ENCODE results near the gene DUSP3.
A peak's percentile ranks its signal among the peaks of the same experiment; 100 is the strongest.
"Not testable (repeated sequence)": the region's sequence is repeated elsewhere in the genome, so short reads cannot be mapped to it uniquely, and the experiment has no call there.

DUSP3 gene

DNA sequence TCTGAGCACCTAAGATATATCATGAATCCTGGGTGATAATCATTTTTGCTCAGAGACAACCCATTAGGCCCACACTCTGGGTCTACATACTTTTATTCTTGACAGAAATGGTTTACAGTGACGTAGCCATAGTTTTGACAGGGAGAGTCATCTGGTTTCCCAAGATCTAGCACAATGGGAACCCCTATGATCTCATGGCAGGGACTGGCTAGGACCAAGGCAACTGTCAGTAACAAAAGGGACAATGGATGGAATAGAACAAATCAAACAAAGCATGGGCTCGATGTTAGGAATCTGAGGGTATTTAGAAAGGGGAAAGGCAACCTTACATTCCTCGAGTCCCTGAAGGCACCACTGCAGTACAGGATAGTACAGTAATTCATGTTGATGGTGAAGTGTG lies 22.0 kb upstream of the DUSP3 start:
- DNase-seq (ENCODE audit: low read depth) = no peak

DNA sequence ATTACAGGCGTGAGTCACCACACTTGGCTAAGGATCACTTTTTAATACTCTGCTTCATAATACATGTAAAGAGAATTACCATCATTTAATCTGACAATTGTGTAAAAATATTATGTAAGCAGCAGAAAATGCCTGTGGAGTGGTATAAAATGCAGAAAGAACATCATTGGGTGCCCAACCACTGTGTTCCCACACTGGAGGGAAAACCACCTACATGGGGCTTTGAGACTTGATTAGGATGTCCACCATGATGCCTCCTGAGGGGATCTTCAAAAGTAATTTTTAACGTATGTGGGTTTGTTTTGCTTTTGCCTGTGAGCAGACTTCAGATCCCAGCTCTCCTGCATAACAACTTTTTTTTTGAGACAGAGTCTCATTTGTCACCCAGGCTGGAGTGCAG lies 20.3 kb upstream of the DUSP3 start:
- no peak for DNase-seq (ENCODE audit: low read depth)

DNA sequence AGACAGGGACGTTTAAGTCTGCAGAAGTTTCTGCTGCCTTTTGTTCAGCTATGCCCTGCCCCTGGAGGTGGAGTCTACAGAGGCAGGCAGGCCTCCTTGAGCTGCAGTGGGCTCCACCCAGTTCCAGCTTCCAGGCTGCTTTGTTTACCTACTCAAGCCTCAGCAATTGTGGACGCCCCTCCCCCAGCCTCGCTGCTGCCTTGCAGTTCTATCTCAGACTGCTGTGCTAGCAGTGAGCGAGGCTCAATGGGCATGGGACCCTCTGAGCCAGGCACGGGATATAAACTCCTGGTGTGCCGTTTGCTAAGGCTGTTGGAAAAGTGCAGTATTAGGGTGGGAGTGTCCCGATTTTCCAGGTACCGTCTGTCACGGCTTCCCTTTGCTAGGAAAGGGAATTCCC lies 19.2 kb upstream of the DUSP3 start:
- DNase-seq (ENCODE audit: low read depth) = not testable (repeated sequence)

DNA sequence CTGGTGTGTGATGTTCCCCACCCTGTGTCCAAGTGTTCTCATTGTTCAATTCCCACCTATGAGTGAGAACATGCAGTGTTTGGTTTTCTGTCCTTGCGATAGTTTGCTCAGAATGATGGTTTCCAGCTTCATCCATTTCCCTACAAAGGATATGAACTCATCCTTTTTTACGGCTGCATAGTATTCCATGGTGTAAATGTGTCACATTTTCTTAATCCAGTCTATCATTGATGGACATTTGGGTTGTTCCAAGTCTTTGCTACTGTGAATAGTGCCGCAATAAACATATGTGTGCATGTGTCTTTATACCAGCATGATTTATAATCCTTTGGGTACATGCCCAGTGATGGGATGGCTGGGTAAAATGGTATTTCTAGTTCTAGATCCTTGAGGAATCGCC lies 13.9 kb upstream of the DUSP3 start:
- DNase-seq (ENCODE audit: low read depth) = not testable (repeated sequence)

DNA sequence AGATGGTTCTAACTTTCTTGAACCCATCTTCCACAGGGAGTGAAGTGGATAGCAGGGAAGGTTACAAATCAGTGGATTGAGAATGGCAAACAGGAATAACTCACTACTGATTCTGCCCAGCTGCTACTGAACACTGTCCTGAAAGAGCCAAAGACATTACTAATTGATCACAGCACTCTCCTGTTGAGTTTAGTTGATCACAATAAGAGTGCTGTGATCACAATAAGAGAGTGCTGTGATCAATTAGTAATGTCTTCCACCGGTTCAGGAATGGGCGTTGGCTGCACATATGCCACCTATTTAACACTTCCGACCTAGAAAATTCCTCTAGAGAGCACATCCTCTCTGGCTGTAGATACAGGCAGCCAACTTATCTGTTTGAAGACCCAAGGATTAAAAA lies 12.8 kb upstream of the DUSP3 start:
- DNase-seq (ENCODE audit: low read depth) = peak; percentile 49

DNA sequence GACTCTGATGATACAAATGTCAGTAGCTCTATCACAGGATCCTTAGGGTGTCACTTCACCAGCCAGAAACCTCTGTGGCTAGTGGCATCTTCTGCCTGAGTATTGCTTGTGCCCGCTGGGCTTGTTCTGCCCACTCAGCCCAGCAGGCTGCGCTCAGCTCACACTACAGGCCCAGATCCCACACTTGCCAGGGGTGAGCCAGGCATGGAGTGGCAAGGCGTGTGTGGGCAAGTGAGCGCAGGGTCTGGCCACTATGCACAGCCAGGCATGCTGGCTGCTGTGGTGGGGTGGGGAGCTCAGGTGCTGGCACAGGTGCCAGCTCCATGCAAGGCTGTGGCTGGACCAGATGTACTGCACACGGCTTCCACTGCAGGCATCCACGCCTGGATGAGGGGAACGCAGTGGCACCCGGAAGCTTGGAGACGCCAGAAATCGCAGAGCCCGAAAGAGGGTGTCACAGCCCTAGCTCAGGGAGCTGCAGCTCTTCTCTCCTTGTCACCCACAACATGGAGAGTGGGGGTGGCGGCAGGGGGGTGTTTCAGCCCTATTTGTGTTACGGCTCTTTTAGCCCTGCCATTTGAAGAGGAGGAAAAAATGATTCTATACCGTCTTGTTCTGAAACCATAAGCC lies 11.6 kb upstream of the DUSP3 start:
- no peak for DNase-seq (ENCODE audit: low read depth)

DNA sequence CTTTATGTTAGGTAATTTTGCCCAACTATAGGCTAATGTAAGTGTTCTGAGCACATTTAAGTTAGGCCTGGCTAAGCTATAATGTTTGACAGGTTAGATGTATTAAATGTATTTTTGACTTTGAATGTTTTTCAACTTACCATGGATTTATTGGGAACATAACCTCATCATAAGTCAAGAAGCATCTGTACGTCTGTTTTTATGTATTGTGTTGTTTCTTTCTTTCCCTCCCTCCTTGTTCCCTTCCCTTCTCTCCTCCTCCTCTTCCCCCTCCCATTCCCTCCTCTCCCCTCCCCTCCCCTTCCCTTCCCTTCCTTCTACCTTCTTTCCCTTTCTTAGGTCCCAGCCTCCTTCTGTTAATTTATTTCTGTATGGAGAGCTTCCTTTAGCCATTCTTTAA lies 10.7 kb upstream of the DUSP3 start:
- DNase-seq (ENCODE audit: low read depth) = no peak

DNA sequence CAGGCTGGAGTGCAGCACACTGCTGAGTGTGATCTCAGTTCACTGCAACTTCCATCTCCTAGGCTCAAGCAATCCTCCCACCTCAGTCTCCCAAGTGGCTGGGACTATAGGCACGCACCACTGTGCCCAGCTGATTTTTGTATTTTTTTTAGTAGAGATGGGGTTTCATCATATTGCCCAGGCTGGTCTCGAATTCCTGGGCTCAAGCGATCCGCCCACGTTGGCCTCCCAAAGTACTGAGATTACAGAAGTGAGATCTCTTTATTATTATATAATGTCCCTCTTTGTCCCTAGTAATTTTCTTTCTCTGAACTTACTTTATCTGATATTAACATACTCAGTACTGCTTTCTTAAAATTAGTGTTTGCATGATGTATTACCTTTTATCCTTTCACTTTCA lies 9.8 kb upstream of the DUSP3 start:
- DNase-seq (ENCODE audit: low read depth) = no peak

DNA sequence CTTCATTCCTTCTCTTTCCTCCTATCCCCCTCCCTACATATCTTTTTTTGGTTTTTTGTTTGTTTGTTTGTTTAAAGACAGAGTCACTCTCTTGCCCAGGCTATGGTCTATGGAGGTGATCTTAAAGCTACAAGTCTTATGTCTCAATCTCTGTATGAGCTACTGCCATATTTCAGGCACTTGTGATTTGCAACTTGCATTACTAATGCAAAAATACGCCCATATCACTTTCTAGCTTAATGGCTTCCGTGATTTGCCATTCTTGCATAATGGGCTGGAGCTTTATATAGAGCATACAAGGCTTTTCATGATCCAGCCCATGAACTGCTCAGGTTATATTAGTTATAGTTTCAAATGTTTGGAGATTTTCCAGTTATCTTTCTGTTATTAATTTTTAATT lies 9.0 kb upstream of the DUSP3 start:
- DNase-seq (ENCODE audit: low read depth) = no peak

DNA sequence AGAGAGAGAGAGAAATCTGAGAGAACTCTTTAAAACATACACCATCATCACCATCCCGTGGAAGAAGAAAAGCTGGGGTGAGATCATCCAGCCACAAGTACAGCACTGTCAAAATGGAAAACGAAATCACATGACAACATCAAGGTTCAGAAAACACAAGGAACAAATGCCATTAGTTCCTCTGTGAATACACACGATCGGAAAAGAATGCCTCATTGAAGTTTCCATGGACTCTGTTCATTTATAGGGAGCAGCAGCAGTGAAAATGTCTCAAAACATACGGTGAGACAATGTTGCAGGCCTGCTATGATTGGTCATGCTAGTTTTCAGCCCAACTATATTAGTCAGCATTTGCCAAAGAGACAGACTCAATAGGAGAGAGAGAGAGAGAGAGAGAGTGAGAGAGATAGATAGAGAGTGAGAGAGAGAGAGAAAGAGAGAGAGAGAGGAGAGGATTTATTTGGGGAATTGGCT lies 5.9 kb upstream of the DUSP3 start:
- DNase-seq (ENCODE audit: low read depth) = no peak

DNA sequence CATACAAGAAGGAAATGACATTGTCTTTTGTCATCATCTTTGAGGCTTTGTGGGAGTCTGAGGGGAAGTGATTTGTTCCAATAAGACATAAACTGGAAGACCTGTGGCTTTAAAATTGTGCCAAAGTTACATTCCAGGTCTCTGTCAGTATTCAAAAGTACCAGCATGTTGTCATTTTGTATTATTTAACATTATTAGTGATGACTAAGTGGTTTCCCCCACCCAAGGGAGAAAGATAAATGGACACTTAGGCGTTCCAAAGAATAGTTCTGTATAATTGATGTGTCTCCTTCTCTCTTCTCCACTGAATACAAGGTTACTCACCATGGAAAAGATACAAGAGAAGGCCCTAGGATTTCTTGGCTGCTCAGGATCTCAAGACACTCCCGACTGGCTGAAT lies 5.3 kb upstream of the DUSP3 start:
- no peak for DNase-seq (ENCODE audit: low read depth)

DNA sequence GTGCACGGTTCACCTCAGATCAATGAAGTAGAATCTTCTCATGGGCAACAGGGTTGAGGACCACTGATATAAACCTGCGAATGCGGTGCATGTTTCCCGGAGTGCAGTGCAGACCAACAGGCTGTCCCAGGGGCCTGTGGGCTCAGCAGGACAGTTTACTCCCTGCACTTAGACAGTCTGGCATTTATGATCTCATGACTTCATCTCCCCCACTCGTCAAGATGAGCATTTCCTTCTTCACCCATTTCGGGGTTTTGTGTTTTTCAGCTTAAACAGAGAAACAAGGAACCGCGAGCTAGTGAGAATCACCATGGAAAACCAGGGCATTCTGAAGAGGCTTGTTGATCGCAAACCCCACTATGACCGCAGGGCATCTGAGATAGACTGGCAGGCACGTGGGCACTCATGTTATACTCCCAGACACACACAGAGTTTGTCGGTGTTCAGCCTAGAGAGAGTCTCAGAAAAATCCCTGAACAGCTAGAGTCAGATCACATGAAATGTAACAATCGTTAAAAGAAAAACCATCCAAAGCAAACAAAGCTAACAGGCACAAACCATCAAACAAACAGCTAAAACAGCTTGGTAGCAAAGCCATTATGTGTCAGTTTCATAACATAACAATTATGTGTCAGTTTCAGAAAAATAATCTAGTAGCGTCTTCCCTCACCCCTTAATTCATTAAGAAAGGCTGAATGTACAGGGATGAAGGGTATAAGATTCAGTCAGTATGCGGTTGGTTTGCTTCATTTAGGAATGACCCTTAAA lies 4.3 kb upstream of the DUSP3 start:
- DNase-seq (ENCODE audit: low read depth) = no peak

DNA sequence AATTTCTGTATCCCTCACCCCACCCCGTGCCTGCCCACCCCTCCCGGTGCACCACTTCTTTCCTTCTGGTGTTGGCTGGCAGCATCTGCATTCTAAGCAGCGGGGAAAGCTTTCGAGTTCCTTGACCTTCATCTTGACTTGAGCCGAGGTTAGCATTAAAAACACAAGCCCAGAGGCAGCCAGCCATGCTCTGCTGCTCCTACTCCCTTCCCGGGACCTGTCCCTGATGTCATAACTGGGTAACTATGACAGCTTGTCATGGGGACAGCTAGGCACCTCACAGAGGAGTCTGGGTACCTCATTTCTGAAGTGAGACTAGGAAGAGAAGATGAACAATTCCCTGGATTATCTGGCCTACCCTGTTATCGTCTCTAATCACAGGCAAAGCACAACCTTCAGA lies 1.4 kb upstream of the DUSP3 start, which contains the start of gene CFAP97D1:
Gene CFAP97D1 (plus strand): TSS at position 301 of the 400 bp plus-strand sequence. CDS start 28 bp downstream, at position 329.
- DNase-seq (ENCODE audit: low read depth) = no peak

DNA sequence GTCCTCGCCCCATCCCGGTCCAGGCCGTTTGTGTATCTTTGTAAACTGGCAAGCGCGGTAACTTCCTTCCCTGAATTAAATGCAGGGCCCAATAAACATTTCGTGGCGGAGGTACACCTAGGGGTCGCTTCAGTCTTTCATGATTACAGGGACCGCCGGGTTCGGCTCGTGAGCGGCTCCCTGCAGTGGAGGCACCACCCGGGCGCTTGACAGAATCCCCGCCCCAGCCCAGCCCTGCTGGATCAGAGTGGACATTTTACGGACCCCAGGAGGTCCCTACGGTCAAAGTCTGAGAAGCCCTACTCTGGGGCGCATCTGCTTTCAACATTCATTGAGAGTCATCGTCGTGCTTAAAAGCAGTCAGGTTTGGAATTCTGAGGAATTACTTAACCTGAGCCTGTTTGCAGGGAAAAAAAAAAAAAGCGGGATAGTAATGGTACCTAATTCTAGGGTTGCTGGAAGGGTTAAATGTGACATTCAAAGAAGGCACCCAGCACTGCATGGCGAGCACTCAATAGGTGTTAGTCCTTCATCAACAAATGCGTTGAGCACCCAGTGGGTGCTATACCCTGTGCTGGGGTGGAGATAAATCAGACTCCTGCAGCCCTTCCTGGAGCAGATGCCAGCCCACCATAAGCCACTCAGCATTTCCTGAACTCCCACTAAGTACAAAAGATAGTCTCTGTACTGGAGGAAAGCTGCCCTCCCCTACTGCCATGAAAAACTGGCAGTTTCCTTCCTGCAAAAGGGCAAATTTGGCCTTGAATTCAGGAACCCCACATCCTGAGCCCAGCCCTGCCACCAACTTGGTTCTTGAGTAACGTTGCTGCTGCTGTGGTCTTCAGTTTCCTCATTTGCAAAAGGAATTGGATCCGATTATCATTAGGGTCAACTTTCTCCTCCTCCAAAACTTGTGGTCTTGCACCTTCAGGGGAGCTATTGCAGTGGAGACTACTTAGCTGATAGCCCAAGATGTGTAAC lies 658 bp upstream of the DUSP3 start:
- no peak for DNase-seq (ENCODE audit: low read depth)

DNA sequence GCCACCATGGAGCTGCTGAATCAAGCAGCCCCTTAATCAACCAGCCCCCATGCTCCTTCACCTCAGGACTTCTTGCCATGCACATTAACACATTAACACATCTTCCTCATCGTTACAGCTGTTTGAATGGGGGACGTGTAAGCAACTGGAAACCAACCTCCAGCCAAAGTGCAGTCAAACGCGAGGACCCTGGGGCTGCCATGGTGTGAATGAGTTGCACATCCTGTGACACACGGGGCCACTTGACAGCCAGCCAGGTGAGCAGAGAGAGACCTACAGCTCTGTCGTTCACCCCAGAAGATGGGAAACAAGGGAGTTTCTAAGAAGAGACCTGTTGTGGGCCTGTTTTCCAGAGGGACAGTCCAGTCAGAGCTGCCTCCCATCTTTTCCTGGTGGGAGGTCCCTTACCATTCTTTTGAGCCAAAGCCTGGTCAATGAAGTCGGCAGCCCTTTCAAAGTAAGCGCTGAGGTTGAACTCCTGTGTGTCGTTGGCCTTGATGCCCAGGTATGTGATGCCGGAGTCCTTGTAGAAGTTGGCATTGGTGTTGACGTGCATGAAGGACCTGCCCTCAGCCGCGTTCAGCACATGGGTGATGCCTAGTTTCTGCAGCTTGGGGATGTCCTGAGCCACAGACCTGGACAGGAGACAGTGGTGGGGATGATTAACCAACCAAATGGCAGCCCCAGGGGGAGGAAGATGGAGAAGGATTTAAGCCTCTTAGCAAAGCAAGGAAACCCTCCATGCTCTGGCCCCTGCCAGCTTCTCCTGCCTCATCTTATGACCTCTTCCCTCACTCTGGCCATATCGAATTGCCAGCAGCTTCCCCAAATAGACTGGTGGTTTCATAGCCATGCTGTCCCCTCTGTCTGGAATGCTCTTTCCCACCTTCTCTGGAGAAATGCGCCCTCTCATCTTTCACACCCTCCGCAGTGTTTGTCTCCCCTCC lies 4.2 kb downstream of the DUSP3 start:
- no peak for DNase-seq (ENCODE audit: low read depth)

DNA sequence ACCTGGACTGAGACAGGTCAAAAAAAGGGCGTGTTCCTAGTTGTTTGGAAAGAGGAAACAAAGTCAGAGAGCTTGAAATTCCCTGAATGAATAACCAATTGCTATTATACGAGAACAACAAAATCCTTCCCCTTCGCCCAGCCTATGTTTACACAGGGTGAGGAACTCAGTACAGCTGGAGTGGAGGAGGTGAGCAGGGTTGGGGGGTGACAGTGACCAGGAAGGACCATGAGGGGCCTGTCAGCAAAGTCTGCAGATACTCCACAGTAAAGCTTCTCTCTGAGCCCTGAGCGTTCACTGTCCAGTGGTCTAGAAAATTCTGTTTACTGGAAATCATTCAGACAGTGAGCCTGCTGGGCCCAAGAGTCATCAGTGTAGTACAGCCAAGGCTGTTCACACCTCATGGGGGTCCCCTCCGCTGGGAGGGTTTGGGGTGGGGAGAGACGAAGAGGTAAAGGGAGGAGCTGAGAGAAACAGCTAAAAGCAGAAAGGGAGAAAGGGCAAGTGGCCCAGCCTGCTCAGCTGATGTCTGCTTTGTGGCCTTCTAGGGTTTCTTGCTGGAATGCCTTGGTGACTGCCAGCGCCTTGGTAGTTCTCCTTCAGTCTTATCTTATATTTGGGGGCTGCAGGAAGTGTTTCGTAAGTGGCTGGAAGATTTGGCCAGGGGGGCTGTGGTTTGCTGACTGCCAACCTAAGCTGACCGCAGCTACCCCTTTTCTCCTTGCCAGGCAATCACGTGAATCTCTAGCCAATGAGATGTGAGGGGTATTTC lies 5.7 kb downstream of the DUSP3 start:
- no peak for DNase-seq (ENCODE audit: low read depth)

DNA sequence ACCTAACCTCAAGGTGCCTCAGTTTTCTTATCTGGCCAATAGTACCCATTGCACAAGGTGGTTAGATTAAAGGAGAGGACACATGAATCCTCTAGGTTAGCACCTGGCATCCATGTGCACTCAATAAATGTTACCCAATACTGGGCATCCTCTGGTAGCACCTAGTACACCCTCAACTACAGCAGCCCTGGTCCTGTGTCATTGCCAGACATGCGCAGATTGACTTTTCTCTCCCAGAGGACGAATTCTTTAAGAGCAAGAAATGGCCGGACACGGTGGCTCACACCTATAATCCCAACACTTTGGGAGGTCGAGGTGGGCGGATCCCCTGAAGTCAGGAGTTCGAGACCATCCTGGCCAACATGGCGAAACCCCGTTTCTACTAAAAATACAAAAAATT lies 7.3 kb downstream of the DUSP3 start:
- DNase-seq (ENCODE audit: low read depth) = no peak

DNA sequence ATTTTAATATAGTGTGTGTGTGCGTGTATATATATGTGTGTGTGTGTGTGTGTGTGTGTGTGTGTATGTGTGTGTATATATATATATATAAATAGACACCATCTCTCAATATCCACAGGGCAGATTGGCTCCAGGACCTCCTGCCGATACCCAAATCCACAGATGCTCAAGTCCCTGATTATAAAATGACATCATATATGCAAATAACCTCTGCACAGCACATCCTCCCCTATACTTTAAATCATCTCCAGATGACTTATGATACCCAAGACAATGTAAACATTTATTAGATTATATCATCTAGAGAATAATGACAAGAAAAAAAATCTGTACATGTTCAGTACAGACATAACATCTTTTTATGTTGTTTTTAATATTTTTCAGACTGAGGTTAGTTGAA lies 7.8 kb downstream of the DUSP3 start:
- no peak for DNase-seq (ENCODE audit: low read depth)

DNA sequence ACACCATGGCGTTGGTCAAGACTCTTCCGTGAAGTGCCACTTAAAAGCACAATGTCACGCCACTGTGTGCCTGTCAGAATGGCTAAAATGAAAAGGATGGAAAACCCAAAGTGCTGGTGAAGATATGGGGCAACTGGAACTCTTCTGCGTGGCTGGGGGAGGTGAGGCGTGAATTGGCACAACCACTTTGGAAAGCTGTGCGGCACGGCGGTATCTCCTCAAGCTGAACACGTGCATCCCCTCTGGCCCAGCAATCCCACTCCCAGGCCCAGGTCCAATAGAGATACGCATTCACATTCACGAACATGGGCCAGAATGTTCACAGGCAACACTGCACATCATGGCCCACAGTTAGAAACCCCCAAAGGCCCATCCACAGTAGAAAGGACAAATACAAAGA lies 8.9 kb downstream of the DUSP3 start:
- no peak for DNase-seq (ENCODE audit: low read depth)

DNA sequence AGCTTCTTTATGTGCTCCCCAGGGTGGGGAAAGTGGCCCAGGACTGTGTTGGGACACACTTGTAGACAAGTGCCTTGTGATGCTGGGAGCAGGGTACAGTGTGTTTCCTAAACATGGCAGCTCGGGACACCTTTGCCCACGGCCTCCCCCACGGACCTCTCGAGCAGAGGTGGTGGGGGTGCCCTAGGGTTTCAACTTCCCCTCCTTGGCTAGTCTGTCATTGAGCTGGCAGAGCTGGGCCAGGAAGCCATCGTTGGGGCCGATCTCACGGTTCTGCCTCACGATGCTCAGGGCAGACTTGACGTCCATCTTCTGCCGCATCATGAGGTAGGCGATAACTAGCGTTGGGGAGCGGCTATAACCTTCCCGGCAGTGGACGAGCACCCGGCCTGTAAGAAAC lies 9.4 kb downstream of the DUSP3 start:
- DNase-seq (ENCODE audit: low read depth) = no peak

DNA sequence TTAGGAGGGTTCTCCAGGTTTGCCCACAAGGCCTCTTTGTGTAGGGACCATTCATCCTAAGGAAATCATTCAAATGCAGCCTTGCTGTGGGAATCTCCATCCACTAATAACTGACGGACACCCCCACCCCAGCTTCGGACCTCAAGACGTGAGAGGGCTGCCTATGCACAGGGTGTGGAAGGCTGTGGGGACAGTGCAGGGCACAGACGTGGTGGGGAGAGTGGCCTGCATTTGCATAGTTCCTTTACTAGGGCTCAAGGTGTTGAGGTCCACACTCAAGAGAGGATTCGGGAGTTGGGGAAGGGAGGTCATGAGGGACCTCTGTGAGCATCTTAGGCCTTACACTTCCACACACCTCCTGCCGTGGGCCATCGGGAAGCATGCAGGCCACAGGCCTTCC lies 9.8 kb downstream of the DUSP3 start:
- DNase-seq (ENCODE audit: low read depth) = no peak
